SK-N-SH (cell line): ENCODE data around the gene CEACAM20.
"Not testable (repeated sequence)": the region's sequence is repeated elsewhere in the genome, so short reads cannot be mapped to it uniquely, and the experiment has no call there.

Experiments
- CTCF ChIP-seq: fragments of 200-600 bp; sonication (generic); IDR thresholded peaks from 2 replicates; pipeline ENCODE4 v1.6.1; 2017; ENCODE audit warnings: antibody characterized with exemption, mild to moderate bottlenecking, moderate library complexity
- JUND ChIP-seq: IDR thresholded peaks from 2 replicates; pipeline ENCODE4 v1.4.0; 2012
- MAX ChIP-seq: IDR thresholded peaks from 2 replicates; pipeline ENCODE4 v1.4.0; 2012; ENCODE audit warnings: low read depth
- RFX5 ChIP-seq: IDR thresholded peaks from 2 replicates; pipeline ENCODE4 v1.6.1; 2012; ENCODE audit warnings: mild to moderate bottlenecking, improper control_type of control experiment, low read length

- not testable (repeated sequence) for TF ChIP-seq CTCF, JUND, MAX, RFX5
Measured at GRCh38 chr19:44563086-44563655, 33.7 kb upstream of the CEACAM20 start.
